PC-9 (cell line): Measurements from ENCODE around the gene MON1A. TPM values are rescaled to one million over a fixed set of nuclear protein-coding genes. Genes with fewer than 3 reads are reported as not detected.
"Not testable (repeated sequence)": the region's sequence is repeated elsewhere in the genome, so short reads cannot be mapped to it uniquely, and the experiment has no call there.

Experiments used
- BruUV-seq: library from RNA; stranded (reverse); fragments of 400-500 nt; replicated peaks from 2 replicates; lab custom pipeline; 2021; lab: Mats Ljungman, UMichigan
- CTCF ChIA-PET: fragments of 300-600 bp; sonication (Branson Sonifier 250); formaldehyde crosslinking; loops from one replicate; lab custom pipeline; 2022; ENCODE audit warnings: antibody characterized with exemption; lab: Charles Lee
- POLR2A ChIA-PET: fragments of 300-600 bp; sonication (Branson Sonifier 250); formaldehyde crosslinking; loops from one replicate; lab custom pipeline; 2022; ENCODE audit warnings: antibody characterized with exemption; ENCODE audit not compliant: unreplicated experiment; lab: Charles Lee
- DNase-seq, 2 experiments: peaks; one replicate each; pipeline versions ENCODE4 v3.0.0 to v3.0.0-alpha.2; 2015 to 2022; ENCODE audit warnings: mixed read lengths in 1 of 2
- H2AFZ ChIP-seq: fragments of 200-600 bp; sonication (generic); 2 replicates; pipeline ENCODE4 v1.8.1; 2017; ENCODE audit warnings: antibody characterized with exemption
- H3F3A ChIP-seq: fragments of 200-600 bp; sonication (generic); 2 replicates; pipeline ENCODE4 v1.8.1; 2017; ENCODE audit warnings: antibody characterized with exemption, mild to moderate bottlenecking, low read depth; ENCODE audit not compliant: insufficient read depth
- H3K27ac ChIP-seq: fragments of 200-600 bp; sonication (generic); 2 replicates; pipeline ENCODE4 v1.6.1; 2016; ENCODE audit warnings: mixed run types
- H3K27me3 ChIP-seq: fragments of 200-600 bp; sonication (generic); 2 replicates; pipeline ENCODE4 v1.6.1; 2016; ENCODE audit warnings: low read depth, mixed run types; ENCODE audit not compliant: insufficient read depth
- H3K36me3 ChIP-seq: fragments of 200-600 bp; sonication (generic); 2 replicates; pipeline ENCODE4 v1.6.1; 2016; ENCODE audit warnings: low read depth, mixed run types
- H3K4me1 ChIP-seq: fragments of 200-600 bp; sonication (generic); replicated peaks from 2 replicates; pipeline ENCODE4 v1.6.1; 2016; ENCODE audit warnings: mixed run types; ENCODE audit not compliant: insufficient read depth
- H3K4me2 ChIP-seq: fragments of 200-600 bp; sonication (generic); 2 replicates; pipeline ENCODE4 v1.6.1; 2017; ENCODE audit warnings: mixed run types
- H3K4me3 ChIP-seq: fragments of 200-600 bp; sonication (generic); 2 replicates; pipeline ENCODE4 v1.6.1; 2016; ENCODE audit warnings: mixed run types
- H3K79me2 ChIP-seq: fragments of 200-600 bp; sonication (generic); 2 replicates; pipeline ENCODE4 v1.6.1; 2017; ENCODE audit warnings: low read depth, mixed run types
- H3K9me2 ChIP-seq: fragments of 200-600 bp; sonication (generic); 2 replicates; pipeline ENCODE4 v1.8.1; 2017; ENCODE audit warnings: mild to moderate bottlenecking; ENCODE audit not compliant: insufficient read depth
- H3K9me3 ChIP-seq: fragments of 200-600 bp; sonication (generic); 2 replicates; pipeline ENCODE4 v1.8.1; 2016; ENCODE audit warnings: low read depth; ENCODE audit not compliant: insufficient read depth
- H4K20me1 ChIP-seq: fragments of 200-600 bp; sonication (generic); 2 replicates; pipeline ENCODE4 v1.8.1; 2017; ENCODE audit not compliant: insufficient read depth
- EZH2 ChIP-seq: fragments of 200-600 bp; sonication (generic); IDR thresholded peaks from 2 replicates; pipeline ENCODE4 v1.8.0; 2017; ENCODE audit warnings: antibody characterized with exemption, low read depth
- intact Hi-C: fragments of 100-400 bp; cut with micrococcal nuclease; formaldehyde crosslinking; loops from one replicate; pipeline ENCODE4 v1.10.0; 2022; ENCODE audit not compliant: unreplicated experiment
- total RNA-seq: library from RNA; stranded (reverse); gene quantifications from 2 replicates; pipeline ENCODE4 v1.2.3, GENCODE V29; 2021
- TF ChIP-seq, protein P1 (sequence below): fragments of 200-600 bp; sonication (generic); conservative IDR thresholded peaks from 2 replicates; pipeline ENCODE4 v1.6.1; 2017; ENCODE audit warnings: mixed run types, antibody characterized with exemption, mild to moderate bottlenecking, moderate library complexity

Gene MON1A
- total RNA-seq, 1 experiment from 2014 or later, result 4.8 TPM

DNA sequence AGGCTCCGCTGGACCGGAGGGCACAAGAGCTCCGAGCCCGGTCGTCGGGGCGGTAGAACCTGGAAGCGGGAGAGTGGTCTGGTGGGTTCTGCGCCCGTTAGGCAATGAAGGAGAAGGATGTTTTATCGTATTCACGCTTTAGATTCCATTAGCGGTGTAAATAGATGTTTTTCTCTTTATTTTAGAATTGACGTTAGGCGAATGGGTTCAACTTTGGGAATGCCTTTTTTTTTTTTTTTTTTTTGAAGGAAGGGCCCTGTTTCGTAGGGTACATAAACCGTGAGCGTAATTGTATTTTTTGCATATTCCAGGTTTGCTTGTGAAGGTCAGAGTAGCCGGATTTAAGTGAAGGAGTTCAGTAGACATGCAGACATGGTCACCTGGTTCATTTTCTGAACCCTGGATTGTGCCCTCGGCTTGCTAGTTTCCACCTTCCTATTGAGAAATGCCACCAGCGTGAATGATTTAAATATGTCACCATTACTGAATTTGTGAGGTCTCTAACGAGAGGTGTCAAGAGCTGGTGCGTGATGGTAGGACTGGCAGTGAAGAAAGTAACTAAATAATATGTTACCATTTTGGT is 11.1 kb upstream of the MON1A start:
- Histone ChIP-seq H3K4me2 (peak overlapping the region; percentile 82), H3K27ac (peak overlapping the region; percentile 72), H3K4me1 (peaks cover 8% of the 10 kb centered on the region; the same call in 1 of the 2 replicates), H3K36me3 (no peaks in the 10 kb centered on the region), H3K27me3 (no peaks in the 10 kb centered on the region), H3F3A (peaks cover 16% of the 10 kb centered on the region; the same call in 1 of the 2 replicates), H3K79me2 (peaks cover 51% of the 10 kb centered on the region), H3K9me3 (no peaks in the 10 kb centered on the region), H2AFZ (peak overlapping the region; percentile 86), H3K4me3 (peak overlapping the region; percentile 99), H4K20me1 (peaks cover 28% of the 10 kb centered on the region), H3K9me2 (no peaks in the 10 kb centered on the region)
- ChIA-PET POLR2A (interaction anchor here (1.6 kb wide), 1 partner anchor 11 kb away, joined by 6 read pairs; the partner anchor contains the start of gene MON1A), CTCF (interaction anchor here (2.2 kb wide), 1 partner anchor 11 kb away, joined by 12 read pairs; the partner anchor contains the start of gene MON1A)
- intact Hi-C loops, result loop anchor here (1.0 kb wide), 2 partner anchors 11 to 37 kb away; partner anchors contain the start of genes MON1A and MST1R
- DNase-seq, result no peak
- TF ChIP-seq, protein P1, sequence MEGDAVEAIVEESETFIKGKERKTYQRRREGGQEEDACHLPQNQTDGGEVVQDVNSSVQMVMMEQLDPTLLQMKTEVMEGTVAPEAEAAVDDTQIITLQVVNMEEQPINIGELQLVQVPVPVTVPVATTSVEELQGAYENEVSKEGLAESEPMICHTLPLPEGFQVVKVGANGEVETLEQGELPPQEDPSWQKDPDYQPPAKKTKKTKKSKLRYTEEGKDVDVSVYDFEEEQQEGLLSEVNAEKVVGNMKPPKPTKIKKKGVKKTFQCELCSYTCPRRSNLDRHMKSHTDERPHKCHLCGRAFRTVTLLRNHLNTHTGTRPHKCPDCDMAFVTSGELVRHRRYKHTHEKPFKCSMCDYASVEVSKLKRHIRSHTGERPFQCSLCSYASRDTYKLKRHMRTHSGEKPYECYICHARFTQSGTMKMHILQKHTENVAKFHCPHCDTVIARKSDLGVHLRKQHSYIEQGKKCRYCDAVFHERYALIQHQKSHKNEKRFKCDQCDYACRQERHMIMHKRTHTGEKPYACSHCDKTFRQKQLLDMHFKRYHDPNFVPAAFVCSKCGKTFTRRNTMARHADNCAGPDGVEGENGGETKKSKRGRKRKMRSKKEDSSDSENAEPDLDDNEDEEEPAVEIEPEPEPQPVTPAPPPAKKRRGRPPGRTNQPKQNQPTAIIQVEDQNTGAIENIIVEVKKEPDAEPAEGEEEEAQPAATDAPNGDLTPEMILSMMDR, result no peak
- TF ChIP-seq EZH2, result no peak
- BruUV-seq, result TSS peak; percentile 55

DNA sequence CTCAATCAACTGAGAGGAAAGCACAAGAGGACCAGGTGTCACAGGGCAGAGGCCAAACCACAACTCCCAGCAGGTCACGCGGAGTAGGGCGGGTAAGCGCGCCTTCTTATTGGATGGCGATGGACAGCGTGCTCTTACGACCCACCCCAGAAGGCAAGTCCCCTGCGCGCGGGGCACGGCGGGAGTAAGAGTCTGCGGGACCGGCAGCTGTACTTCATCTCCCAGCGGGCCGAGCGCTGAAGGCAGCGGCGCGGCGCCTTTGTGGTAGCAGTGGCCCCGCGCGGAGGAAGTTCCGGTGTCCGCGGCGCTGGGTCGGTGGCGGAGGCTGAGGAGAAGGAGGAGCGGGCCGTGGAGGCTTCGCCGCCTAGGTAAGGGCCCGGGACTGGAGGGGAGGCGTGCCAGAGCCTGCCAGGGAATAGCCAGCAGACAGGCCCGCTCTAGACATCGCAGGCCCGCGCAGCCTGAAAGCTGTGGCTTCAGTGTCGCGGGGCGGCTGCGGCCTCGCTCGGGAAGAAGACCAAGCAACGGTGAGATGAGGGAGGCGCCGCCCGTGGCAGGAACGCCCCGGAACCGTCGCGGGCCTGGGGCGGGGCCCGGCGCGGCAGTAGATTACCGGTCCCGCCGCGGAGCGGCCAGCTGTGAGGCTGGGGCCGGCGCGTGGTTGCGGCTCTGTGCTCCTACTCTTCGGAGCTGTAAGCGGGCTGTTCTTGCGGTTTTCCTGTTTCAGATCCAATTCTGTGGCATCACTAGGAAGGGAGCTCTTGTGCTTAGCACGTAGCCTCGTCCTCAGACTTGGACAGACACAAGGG is 10.5 kb upstream of the MON1A start, which contains the start of gene RBM6:
RBM6 (plus strand) TSS at position 293 of the 809 bp plus-strand sequence. CDS start 22,492 bp downstream, outside the sequence.
- Histone ChIP-seq H2AFZ (peak within 1 kb of the TSS; percentile 86), H3K9me2 (no peaks in the 10 kb centered on the region), H3K4me3 (peak within 1 kb of the TSS; percentile 99), H3F3A (peaks cover 20% of the 10 kb centered on the region; the same call in 1 of the 2 replicates), H3K36me3 (no peaks in the 10 kb centered on the region), H3K4me1 (peaks cover 8% of the 10 kb centered on the region; the same call in 1 of the 2 replicates), H3K4me2 (peak within 1 kb of the TSS; percentile 82), H3K79me2 (peaks cover 46% of the 10 kb centered on the region), H3K9me3 (no peaks in the 10 kb centered on the region), H3K27ac (peak within 1 kb of the TSS; percentile 72), H4K20me1 (peaks cover 23% of the 10 kb centered on the region), H3K27me3 (no peaks in the 10 kb centered on the region)
- TF ChIP-seq, protein P1, result no peak
- no peak for TF ChIP-seq EZH2
- POLR2A ChIA-PET, result interaction anchor here (0.6 to 1.6 kb wide), 4 partner anchors 11 to 351 kb away, joined by 3 to 7 read pairs (median 5); partner anchors contain the start of gene MON1A
- intact Hi-C loops, result loop anchor here (1.0 kb wide), 2 partner anchors 11 to 37 kb away; partner anchors contain the start of genes MON1A and MST1R
- CTCF ChIA-PET, result interaction anchor here (0.6 to 2.2 kb wide), 2 partner anchors 10 to 470 kb away, joined by 4 to 12 read pairs; partner anchors contain the start of genes DAG1 and MON1A
- DNase-seq, result peak; percentile 93 to 95
- no TSS peak for BruUV-seq

DNA sequence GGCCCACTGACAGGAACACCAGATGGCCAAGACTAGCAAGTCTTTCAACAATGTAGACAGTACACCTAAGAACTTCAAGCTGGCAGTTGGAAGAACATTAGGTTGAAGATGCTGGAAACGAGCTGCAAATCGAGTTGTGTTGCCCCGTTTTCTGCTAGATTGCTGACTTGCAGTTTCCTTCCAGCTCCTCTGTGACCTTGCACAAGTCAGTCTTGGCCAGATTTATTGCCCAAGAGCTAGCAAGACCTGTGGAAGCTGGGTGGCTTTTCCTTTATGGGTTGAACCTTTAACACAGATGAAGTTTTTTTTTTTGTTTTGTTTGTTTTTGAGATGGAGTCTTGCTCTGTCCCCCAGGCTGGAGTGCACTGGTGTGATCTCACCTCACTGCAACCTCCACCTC is 7.5 kb upstream of the MON1A start:
- Histone ChIP-seq H4K20me1 (peaks cover 10% of the 10 kb centered on the region; the same call in 1 of the 2 replicates), H3K4me2 (no peak overlapping the region), H3K9me3 (no peaks in the 10 kb centered on the region), H3K79me2 (peaks cover 17% of the 10 kb centered on the region), H3K4me3 (no peak overlapping the region), H3F3A (peaks cover 20% of the 10 kb centered on the region; the same call in 1 of the 2 replicates), H3K36me3 (no peaks in the 10 kb centered on the region), H3K27ac (no peak overlapping the region), H3K4me1 (peaks cover 8% of the 10 kb centered on the region; the same call in 1 of the 2 replicates), H2AFZ (no peak overlapping the region), H3K9me2 (no peaks in the 10 kb centered on the region), H3K27me3 (no peaks in the 10 kb centered on the region)
- peak in 1 of 2 experiments; percentile 45 for DNase-seq
- ChIA-PET CTCF (no interaction called here), POLR2A (no interaction called here)
- TF ChIP-seq, protein P1, result no peak
- no peak for TF ChIP-seq EZH2
- BruUV-seq, result no TSS peak
- intact Hi-C loops, result no loop called here

DNA sequence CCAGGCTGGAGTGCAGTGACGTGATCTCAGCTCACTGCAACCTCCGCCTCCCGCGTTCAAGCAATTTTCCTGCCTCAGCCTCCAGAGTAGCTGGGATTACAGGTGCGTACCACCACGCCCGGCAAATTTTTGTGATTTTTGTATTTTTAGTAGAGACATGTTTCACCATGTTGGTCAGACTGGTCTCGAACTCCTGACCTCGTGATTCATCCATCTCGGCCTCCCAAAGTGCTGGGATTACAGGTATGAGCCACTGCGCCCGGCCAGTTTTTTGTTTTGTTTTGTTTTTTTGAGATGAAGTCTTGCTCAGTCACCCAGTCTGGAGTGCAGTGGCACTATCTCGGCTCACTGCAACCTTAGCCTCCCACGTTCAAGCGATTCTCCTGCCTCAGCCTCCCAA is 2.7 kb upstream of the MON1A start:
- CTCF ChIA-PET, intact Hi-C loops, H3K27me3 ChIP-seq, H3K4me3 ChIP-seq, DNase-seq, H3K9me2 ChIP-seq, BruUV-seq, H3K4me1 ChIP-seq, H2AFZ ChIP-seq, H3K9me3 ChIP-seq, H3K4me2 ChIP-seq, POLR2A ChIA-PET, H3K79me2 ChIP-seq, H3K27ac ChIP-seq, H3F3A ChIP-seq, H4K20me1 ChIP-seq, H3K36me3 ChIP-seq: not testable (repeated sequence)
